Measurements from ENCODE around the gene SNX10.

The SNX10 gene

GRCh38 chr7:26367219-26367711 lies 75.6 kb downstream of the SNX10 start:
- no peak for DNase-seq (ENCODE audit: low read depth in 2 of 2, low spot score in 1 of 2)

GRCh38 chr7:26368542-26368941 lies 76.9 kb downstream of the SNX10 start:
- no peak for DNase-seq (ENCODE audit: low read depth in 2 of 2, low spot score in 1 of 2)

GRCh38 chr7:26369593-26369992 lies 77.9 kb downstream of the SNX10 start:
- DNase-seq (ENCODE audit: low read depth in 2 of 2, low spot score in 1 of 2): no peak

GRCh38 chr7:26370011-26370410 lies 78.3 kb downstream of the SNX10 start:
- DNase-seq (ENCODE audit: low read depth in 2 of 2, low spot score in 1 of 2): no peak

- no peak for DNase-seq (ENCODE audit: low read depth in 2 of 2, low spot score in 1 of 2)
These were observed 80.6 kb downstream of the SNX10 start for GRCh38 chr7:26372249-26372648.

- DNase-seq (ENCODE audit: low read depth in 2 of 2, low spot score in 1 of 2): no peak
These were observed 81.0 kb downstream of the SNX10 start for GRCh38 chr7:26372704-26373103.

- DNase-seq (ENCODE audit: low read depth in 2 of 2, low spot score in 1 of 2): no peak
These were observed 83.1 kb downstream of the SNX10 start for GRCh38 chr7:26374647-26375373.

GRCh38 chr7:26375726-26376174 lies 84.1 kb downstream of the SNX10 start:
- DNase-seq (ENCODE audit: low read depth in 2 of 2, low spot score in 1 of 2): no peak

GRCh38 chr7:26376175-26376917 lies 84.7 kb downstream of the SNX10 start:
- DNase-seq (ENCODE audit: low read depth in 2 of 2, low spot score in 1 of 2): no peak

- DNase-seq (ENCODE audit: low read depth in 2 of 2, low spot score in 1 of 2): no peak
These were observed 86.4 kb downstream of the SNX10 start for GRCh38 chr7:26378016-26378415.

DNA sequence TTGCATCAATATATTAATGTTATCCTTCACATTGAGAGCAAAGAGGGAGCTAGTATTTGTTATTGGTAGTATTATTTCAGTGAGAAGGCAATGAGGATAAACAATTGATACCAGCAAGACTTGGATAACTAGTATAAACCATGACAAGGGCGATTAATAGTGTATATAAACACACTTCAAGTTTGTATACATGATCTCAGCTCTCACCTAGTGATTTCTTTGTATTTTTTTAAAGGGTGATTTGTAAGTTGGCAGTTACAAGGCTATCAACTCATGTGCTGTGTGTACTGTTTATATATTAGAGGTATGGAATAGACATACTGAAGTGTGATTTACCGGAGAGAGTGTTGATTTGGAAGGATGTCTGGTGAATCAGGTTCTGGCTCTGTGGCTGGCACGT lies 88.0 kb downstream of the SNX10 start:
- DNase-seq (ENCODE audit: low read depth in 2 of 2, low spot score in 1 of 2): no peak

DNA sequence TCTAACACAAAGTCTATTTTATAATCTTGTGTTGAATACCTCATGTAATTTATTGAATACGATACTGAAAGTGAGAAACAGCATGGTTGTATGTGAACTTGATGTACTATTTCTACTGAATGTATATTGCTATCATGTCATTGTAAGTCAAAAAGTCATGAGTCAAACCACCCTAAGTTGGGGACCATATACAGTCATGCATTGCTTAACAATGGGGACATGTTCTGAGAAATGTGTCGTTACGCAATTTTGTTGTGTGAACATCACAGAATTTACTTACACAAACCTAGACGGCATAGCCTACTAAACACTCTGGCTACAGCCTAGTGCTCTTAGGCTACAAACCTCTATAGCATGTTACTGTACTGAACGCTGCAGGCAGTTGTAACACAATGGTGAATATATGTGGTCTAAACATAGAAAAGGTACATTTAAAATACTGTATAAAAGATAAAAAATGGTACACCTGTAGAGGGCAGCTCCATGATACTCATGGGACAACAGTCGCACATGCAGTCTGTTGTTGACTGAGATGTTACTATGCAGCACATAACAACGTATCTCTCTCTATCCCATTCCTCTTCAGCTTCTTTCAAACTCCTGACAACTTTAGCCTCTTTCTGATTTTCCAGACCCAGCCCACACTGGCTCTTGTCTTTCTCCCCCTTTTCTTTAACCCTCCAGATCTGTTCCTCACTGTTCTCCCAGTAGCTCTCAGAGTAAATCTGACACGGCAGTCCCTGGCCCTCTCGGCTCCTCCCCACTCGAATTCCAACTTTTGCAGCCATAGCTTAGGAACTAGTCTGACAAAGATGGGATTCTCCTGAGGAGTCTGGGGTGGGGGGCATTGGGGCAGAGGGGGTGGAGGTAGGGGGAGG lies 90.1 kb downstream of the SNX10 start:
- no peak for DNase-seq (ENCODE audit: low read depth in 2 of 2, low spot score in 1 of 2)

GRCh38 chr7:26385240-26385639 lies 93.6 kb downstream of the SNX10 start:
- DNase-seq (ENCODE audit: low read depth in 2 of 2, low spot score in 1 of 2): no peak

DNA sequence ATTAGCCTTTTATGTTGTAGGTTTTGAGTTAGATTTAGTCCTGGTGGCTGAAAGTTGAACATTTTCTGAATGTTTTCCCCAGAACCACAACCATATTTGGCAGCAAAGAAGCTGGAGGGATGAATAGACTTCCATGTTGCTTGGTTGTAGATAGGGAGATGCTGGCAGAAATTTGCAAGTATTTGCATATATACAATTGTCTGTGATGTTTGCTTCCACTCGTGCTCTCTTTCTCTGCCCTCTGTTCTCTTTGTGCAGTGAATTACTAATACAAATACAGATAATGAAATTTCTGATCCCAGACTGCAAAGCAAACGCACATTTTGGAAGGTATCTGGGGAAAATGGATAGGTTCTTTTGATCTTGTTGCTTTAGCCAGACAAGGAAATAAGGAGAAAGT lies 96.1 kb downstream of the SNX10 start:
- no peak for DNase-seq (ENCODE audit: low read depth in 2 of 2, low spot score in 1 of 2)

GRCh38 chr7:26388256-26388655 lies 96.6 kb downstream of the SNX10 start:
- no peak for DNase-seq (ENCODE audit: low read depth in 2 of 2, low spot score in 1 of 2)

DNA sequence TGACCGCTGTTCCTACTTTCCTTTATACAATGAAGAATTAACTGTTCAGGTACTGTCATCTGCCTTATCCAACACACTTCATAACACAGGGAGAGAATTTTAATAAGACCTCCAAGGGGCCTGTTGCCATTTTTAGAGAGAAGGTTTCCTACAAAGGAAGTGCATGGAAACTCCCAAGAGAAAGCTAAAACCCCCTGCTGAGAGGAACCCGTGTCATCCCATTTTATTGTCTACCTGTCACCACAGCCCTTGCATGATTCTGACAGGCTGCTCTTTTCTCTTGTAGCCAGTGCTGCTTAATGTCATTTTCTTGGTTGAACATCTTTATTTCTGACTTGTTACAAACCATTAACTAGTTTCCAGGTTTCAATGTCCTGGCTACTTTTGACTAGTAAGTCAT lies 98.4 kb downstream of the SNX10 start:
- DNase-seq (ENCODE audit: low read depth in 2 of 2, low spot score in 1 of 2): no peak

DNA sequence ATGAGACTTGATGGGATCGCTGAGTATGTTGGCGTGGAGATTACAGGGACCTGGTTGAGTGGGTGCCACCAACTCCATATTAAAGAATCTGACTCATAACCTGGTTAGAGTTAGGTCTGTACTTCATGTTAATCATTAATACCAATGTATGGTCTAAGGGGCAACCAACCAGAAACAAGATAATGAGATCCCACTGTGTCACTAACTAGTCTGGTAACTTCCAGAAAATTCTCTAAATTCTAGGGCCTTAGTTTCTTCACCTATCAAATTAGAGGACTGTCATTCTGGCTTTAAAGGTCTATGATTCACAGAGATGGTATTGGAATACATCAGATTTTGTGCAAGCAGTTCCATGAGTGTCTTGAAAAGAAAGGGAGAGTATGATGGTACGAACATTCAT lies 102.2 kb downstream of the SNX10 start:
- no peak for DNase-seq (ENCODE audit: low read depth in 2 of 2, low spot score in 1 of 2)

DNA sequence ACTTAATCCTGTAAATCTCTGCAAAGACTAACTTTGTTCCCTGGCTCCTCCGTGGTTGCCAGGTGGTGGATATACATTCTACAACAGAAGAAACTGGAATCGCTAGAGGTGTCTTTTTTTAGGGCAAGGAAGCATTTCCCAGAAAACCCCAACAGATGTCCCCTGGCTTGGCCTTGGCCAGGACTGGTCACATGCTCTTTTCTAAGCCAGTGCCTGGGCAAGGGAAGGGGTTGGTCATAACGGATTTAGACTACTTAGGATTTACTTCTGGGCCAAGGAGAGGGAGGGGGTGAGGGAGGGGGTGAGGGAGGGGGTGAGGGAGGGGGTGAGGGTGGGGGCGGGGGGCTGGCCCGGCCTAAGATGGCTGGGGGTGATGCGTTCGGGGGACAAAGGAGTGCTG lies 105.7 kb downstream of the SNX10 start:
- DNase-seq (ENCODE audit: low read depth in 2 of 2, low spot score in 1 of 2): no peak

- no peak for DNase-seq (ENCODE audit: low read depth in 2 of 2, low spot score in 1 of 2)
These were observed 106.2 kb downstream of the SNX10 start for GRCh38 chr7:26397796-26398426.

GRCh38 chr7:26398427-26398755 lies 106.7 kb downstream of the SNX10 start:
- no peak for DNase-seq (ENCODE audit: low read depth in 2 of 2, low spot score in 1 of 2)
